ENCODE measurements around the gene OLFML1.

DNA sequence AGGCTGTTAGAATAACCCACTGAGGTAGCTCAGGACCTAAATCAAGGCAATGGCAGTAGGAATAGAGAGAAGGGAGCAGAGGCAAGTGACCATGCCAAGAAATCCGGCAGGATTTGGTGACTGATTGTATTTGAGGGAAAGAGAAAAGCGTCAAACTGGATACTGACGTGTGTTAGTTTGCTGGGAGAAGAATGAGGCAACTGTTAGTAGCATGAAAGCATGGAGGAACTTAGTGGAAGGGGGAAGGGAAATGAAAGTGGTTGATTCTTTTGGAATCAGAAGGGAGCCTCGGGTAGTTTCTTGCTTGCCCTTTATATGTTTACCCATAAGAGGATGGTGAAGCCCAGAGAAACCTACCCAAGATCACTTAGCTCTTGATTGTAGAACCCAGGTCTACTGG, 36.8 kb downstream of the OLFML1 start:
- no peak for TF ChIP-seq POLR2A (IDR thresholded peaks at IDR 0.05; ENCODE audit: low read depth, low read length)
- no peak for TF ChIP-seq POLR2AphosphoS5 (IDR thresholded peaks at IDR 0.05; ENCODE audit: low read depth, low read length)
- TF ChIP-seq SPI1 (IDR thresholded peaks at IDR 0.05; ENCODE audit: low read depth, low read length) = no peak
